Keratinocyte (primary cell): ENCODE results near the gene GIT1. TPM values are rescaled to one million over a fixed set of nuclear protein-coding genes. Genes with fewer than 3 reads are reported as not detected.

Experiments
- DNase-seq: peaks from one replicate; pipeline ENCODE4 v3.0.0-alpha.2; 2011; ENCODE audit warnings: low read depth, missing footprints, low spot score
- FAIRE-seq: peaks from 2 replicates; lab custom pipeline; 2011; peaks lifted over from hg19 to GRCh38; lab: Jason Lieb, UNC
- H2AFZ ChIP-seq: 2 replicates; pipeline ENCODE4 v1.6.0; 2012; ENCODE audit warnings: low read length, control low read depth, inconsistent platforms; ENCODE audit not compliant: control insufficient read depth
- H3K27ac ChIP-seq: 2 replicates; pipeline ENCODE4 v1.5.1; 2011; ENCODE audit warnings: low read length; ENCODE audit not compliant: control insufficient read depth, insufficient read depth
- H3K27me3 ChIP-seq: 3 replicates; pipeline ENCODE4 v1.6.0; 2011; ENCODE audit warnings: low read length; ENCODE audit not compliant: control insufficient read depth, insufficient read depth; ENCODE audit errors: extremely low read depth
- H3K36me3 ChIP-seq, 2 experiments: 2 replicates in 1 of 2; 3 replicates in 1 of 2; pipeline ENCODE4 v1.5.1; 2011; ENCODE audit warnings: low read length in 2 of 2, mild to moderate bottlenecking in 1 of 2; ENCODE audit not compliant: control insufficient read depth in 2 of 2, insufficient read depth in 2 of 2; ENCODE audit errors: extremely low read depth in 1 of 2
- H3K4me1 ChIP-seq: 3 replicates; pipeline ENCODE4 v1.5.1; 2011; ENCODE audit warnings: low read length; ENCODE audit not compliant: control insufficient read depth, insufficient read depth; ENCODE audit errors: extremely low read depth
- H3K4me2 ChIP-seq: 3 replicates; pipeline ENCODE4 v1.6.0; 2011; ENCODE audit warnings: low read depth, low read length; ENCODE audit not compliant: control insufficient read depth, insufficient read depth; ENCODE audit errors: extremely low read depth
- H3K4me3 ChIP-seq, 3 experiments: fragments of 200-600 bp in 1 of 3; sonication (generic) in 1 of 3; 2 replicates in 2 of 3; 3 replicates in 1 of 3; pipeline ENCODE4 v1.5.1; 2011 to 2016; ENCODE audit warnings: low read length in 3 of 3, mild to moderate bottlenecking in 3 of 3, control low read depth in 2 of 3, inconsistent platforms in 1 of 3, low read depth in 1 of 3, mixed read lengths in 1 of 3, mixed run types in 1 of 3, moderate library complexity in 1 of 3; ENCODE audit not compliant: control insufficient read depth in 2 of 3, insufficient read depth in 2 of 3; ENCODE audit errors: extremely low read depth in 1 of 3
- H3K79me2 ChIP-seq: 2 replicates; pipeline ENCODE4 v1.6.0; 2012; ENCODE audit warnings: low read length; ENCODE audit not compliant: control insufficient read depth, insufficient read depth
- H3K9ac ChIP-seq: 3 replicates; pipeline ENCODE4 v1.6.0; 2011; ENCODE audit warnings: low read length; ENCODE audit not compliant: control insufficient read depth, insufficient read depth; ENCODE audit errors: extremely low read depth
- H3K9me1 ChIP-seq: 3 replicates; pipeline ENCODE4 v1.6.0; 2011; ENCODE audit warnings: low read length; ENCODE audit not compliant: control insufficient read depth, insufficient read depth; ENCODE audit errors: extremely low read depth
- H3K9me3 ChIP-seq: 2 replicates; pipeline ENCODE4 v1.5.1; 2012; ENCODE audit warnings: low read depth, low read length; ENCODE audit not compliant: control insufficient read depth
- H4K20me1 ChIP-seq: 3 replicates; pipeline ENCODE4 v1.6.0; 2011; ENCODE audit warnings: low read length; ENCODE audit not compliant: control insufficient read depth, insufficient read depth; ENCODE audit errors: extremely low read depth
- EZH2 ChIP-seq: IDR thresholded peaks from one replicate; pipeline ENCODE4 v1.6.1; 2012; ENCODE audit warnings: inconsistent platforms, mild to moderate bottlenecking, low read length, moderate library complexity
- dilution Hi-C: fragments of 300-500 bp; cut with MboI; formaldehyde crosslinking; loops from one replicate; pipeline ENCODE4 v1.7.0; 2020; ENCODE audit warnings: low sequenced_read_pairs; ENCODE audit not compliant: extremely low pct_ligation_motif_present
- polyA plus RNA-seq, 5 experiments: library from polyadenylated mRNA; depleted of rRNA in 3 of 5; stranded (reverse) in 3 of 5; stranded (forward) in 1 of 5; unstranded in 1 of 5; fragments of >200 nt; gene quantifications; 1 replicate in 1 of 5; 2 replicates in 3 of 5; 3 replicates in 1 of 5; pipeline versions ENCODE4 v1.2.1 to v1.2.3, GENCODE V29; 2011 to 2012; ENCODE audit warnings: missing spikeins in 2 of 5, low read depth in 1 of 5, low replicate concordance in 1 of 5
- TF ChIP-seq, protein P1 (sequence below), 3 experiments: IDR thresholded peaks in 1 of 3; conservative IDR thresholded peaks in 1 of 3; optimal IDR thresholded peaks in 1 of 3; 2 replicates in 2 of 3; 3 replicates in 1 of 3; pipeline versions ENCODE3 to v1.5.1; 2011; ENCODE audit warnings: low read length in 3 of 3, mild to moderate bottlenecking in 3 of 3, moderate library complexity in 2 of 3, control low read depth in 1 of 3, inconsistent platforms in 1 of 3; ENCODE audit not compliant: insufficient read depth in 2 of 3; ENCODE audit errors: extremely low read depth in 1 of 3

Gene GIT1
- polyA plus RNA-seq, 1 donor (not counting 4 experiments of a cell fraction or from before 2014, with no cell fraction given) = 42.7 TPM

DNA sequence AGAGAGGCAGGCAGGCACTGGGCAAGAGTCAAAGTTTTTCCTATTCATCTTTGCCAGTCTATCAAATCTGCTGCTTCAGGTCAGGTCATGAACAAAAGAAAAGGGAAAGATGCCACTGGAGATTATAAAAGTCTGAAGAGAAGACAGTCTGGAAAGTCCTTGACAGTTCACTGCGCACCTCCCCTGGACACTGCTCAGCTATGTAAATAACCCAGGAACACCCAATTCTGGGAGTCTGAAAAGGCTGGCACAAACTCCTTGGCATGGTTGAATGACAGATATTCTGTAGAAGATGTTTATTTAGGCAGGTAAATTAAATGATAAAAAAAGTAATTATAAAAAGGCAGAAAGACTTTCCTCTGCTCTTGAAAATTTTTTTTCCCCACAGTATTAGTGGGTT, 38.5 kb upstream of the GIT1 start:
- dilution Hi-C loops = loop anchor here (10.0 kb wide), 1 partner anchor 287 kb away; no protein-coding TSS in a partner anchor
- Histone ChIP-seq H2AFZ (no peak overlapping the region), H3K9me1 (no peaks in the 10 kb centered on the region), H3K36me3 (peaks cover 6 to 14% of the 10 kb centered on the region in 2 experiments), H3K79me2 (no peaks in the 10 kb centered on the region), H4K20me1 (no peaks in the 10 kb centered on the region), H3K4me3 (no peak overlapping the region), H3K4me1 (peaks cover 31% of the 10 kb centered on the region), H3K4me2 (no peak overlapping the region), H3K9ac (no peak overlapping the region), H3K9me3 (no peaks in the 10 kb centered on the region), H3K27me3 (no peaks in the 10 kb centered on the region), H3K27ac (no peak overlapping the region)
- FAIRE-seq (no peak), DNase-seq (no peak)
- TF ChIP-seq, protein P1, sequence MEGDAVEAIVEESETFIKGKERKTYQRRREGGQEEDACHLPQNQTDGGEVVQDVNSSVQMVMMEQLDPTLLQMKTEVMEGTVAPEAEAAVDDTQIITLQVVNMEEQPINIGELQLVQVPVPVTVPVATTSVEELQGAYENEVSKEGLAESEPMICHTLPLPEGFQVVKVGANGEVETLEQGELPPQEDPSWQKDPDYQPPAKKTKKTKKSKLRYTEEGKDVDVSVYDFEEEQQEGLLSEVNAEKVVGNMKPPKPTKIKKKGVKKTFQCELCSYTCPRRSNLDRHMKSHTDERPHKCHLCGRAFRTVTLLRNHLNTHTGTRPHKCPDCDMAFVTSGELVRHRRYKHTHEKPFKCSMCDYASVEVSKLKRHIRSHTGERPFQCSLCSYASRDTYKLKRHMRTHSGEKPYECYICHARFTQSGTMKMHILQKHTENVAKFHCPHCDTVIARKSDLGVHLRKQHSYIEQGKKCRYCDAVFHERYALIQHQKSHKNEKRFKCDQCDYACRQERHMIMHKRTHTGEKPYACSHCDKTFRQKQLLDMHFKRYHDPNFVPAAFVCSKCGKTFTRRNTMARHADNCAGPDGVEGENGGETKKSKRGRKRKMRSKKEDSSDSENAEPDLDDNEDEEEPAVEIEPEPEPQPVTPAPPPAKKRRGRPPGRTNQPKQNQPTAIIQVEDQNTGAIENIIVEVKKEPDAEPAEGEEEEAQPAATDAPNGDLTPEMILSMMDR (optimal IDR thresholded peaks at IDR 0.05 in 1 of 3, IDR thresholded peaks at IDR 0.05 in 1 of 3, conservative IDR thresholded peaks at IDR 0.05 in 1 of 3; ENCODE audit: extremely low read depth in 1 of 3, insufficient read depth in 2 of 3, low read length in 3 of 3) = no peak
- no peak for TF ChIP-seq EZH2

DNA sequence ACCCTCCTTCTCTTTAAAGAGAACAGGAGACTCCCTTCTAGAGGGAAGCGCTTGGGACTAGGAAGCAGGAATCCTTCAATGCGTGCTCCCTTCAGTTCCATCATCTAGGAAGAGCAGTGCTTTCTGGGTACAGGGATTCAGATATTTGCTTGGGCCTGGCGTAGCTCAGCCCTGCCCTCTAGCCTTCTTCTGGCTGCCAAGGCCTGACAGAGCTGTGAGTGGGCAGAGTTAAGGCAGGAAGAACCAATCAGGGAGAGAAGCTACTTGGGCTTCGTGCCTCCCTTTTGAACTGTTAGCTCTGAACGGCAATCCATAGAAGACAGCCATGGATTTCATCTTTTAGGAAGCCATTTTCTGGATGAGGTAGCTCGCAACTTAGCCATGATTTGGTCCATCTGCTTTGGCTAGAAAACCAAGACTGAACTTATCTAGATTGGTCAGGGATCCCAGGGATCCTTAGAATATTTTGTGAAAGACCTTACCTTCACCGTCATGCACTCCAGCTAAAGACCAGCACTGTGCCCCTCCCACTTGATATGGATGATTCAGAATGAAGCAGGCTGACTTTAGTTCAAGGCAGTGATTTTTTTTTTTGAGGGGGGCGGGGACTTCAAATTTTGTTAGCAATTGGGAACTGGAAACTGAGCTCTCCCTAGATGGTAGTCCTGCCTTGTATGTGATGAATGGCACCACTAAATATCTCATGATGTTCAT, 35.7 kb upstream of the GIT1 start:
- Histone ChIP-seq H2AFZ (peak overlapping the region; percentile 82), H3K4me2 (peak overlapping the region; percentile 79), H4K20me1 (no peaks in the 10 kb centered on the region), H3K4me1 (peaks cover 49% of the 10 kb centered on the region), H3K79me2 (peaks cover 16% of the 10 kb centered on the region), H3K9ac (peak overlapping the region; percentile 46), H3K9me1 (no peaks in the 10 kb centered on the region), H3K27ac (peak overlapping the region; percentile 96), H3K36me3 (no peaks in the 10 kb centered on the region), H3K4me3 (peak overlapping the region in 1 of 3 experiments; percentile 34), H3K9me3 (no peaks in the 10 kb centered on the region), H3K27me3 (no peaks in the 10 kb centered on the region)
- FAIRE-seq (peak; percentile 92), DNase-seq (no peak)
- no peak for TF ChIP-seq EZH2
- TF ChIP-seq, protein P1 (optimal IDR thresholded peaks at IDR 0.05 in 1 of 3, IDR thresholded peaks at IDR 0.05 in 1 of 3, conservative IDR thresholded peaks at IDR 0.05 in 1 of 3; ENCODE audit: extremely low read depth in 1 of 3, insufficient read depth in 2 of 3, low read length in 3 of 3) = peak in 2 of 3 experiments; percentile 10 to 40
- dilution Hi-C loops = loop anchor here (10.0 kb wide), 1 partner anchor 290 kb away; no protein-coding TSS in a partner anchor
